HUES64 (cell line): ENCODE data around the gene SCYGR3.

Experiments used
- H3K27ac ChIP-seq: 2 replicates; pipeline ENCODE4 v1.7.0; 2013; ENCODE audit warnings: low read depth, low read length, inconsistent platforms
- H3K27me3 ChIP-seq: 2 replicates; pipeline ENCODE4 v1.6.1; 2013; ENCODE audit warnings: mild to moderate bottlenecking, low read length; ENCODE audit not compliant: insufficient read depth
- H3K36me3 ChIP-seq: 2 replicates; pipeline ENCODE4 v1.6.1; 2013; ENCODE audit warnings: mild to moderate bottlenecking, low read length; ENCODE audit not compliant: insufficient read depth
- H3K4me1 ChIP-seq: 2 replicates; pipeline ENCODE4 v1.6.1; 2013; ENCODE audit warnings: mild to moderate bottlenecking, low read length, moderate library complexity; ENCODE audit not compliant: insufficient read depth
- H3K4me3 ChIP-seq: 2 replicates; pipeline ENCODE4 v1.5.1; 2013; ENCODE audit warnings: mild to moderate bottlenecking, low read length, moderate library complexity
- H3K9ac ChIP-seq: 2 replicates; pipeline ENCODE4 v1.6.1; 2013; ENCODE audit warnings: mild to moderate bottlenecking, low read depth, low read length
- H3K9me3 ChIP-seq: 2 replicates; pipeline ENCODE4 v1.6.1; 2013; ENCODE audit warnings: low read depth, low read length; ENCODE audit not compliant: insufficient read depth
- whole genome bisulfite sequencing: fragments of 150-250, 120-280 bp; methylation state at CpG from one replicate; pipeline ENCODE4 v1.1.7; 2013; ENCODE audit warnings: missing lambda C conversion rate; 5-methylcytosine and 5-hydroxymethylcytosine counted together

Gene SCYGR3

DNA sequence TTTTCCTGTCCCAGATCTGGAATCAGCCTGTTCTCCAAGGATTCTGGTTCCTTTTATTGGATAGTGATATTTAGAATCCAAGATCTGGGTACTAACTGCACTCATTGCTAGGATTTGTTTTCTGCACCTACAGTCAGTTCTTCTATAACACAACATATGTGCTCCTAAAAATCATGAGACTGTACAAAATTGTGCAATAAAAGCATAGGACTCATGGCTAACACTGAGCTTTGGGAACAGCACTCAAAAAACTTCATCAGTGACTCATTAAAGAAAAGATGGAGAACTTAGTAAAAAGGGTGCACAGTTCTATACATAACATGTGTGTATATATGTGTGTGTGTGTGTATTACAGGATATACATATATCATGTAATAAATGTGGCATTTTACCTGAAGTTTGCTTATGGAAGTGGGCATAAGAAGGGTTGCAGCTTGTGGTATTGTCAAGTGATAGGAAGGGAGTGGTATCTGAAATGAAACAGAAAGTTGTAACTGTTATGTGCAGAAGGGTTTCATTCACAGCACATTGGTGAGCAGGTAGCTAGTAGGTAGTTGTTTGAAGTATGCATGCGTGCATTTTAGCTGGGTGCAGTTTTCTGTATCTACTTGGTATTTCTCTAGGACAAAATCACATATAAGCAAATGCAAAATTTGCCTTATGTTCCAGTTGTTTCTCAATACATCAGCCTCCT, 21.8 kb downstream of the SCYGR3 start:
- Histone ChIP-seq H3K4me3 (no peak overlapping the region), H3K4me1 (peaks cover 4% of the 10 kb centered on the region; the same call in 1 of the 2 replicates), H3K9ac (no peak overlapping the region), H3K27ac (no peak overlapping the region), H3K9me3 (no peaks in the 10 kb centered on the region; the same call in 1 of the 2 replicates), H3K27me3 (no peaks in the 10 kb centered on the region), H3K36me3 (no peaks in the 10 kb centered on the region)
- 90% methylated on average over 1 of the region's 1 CpG for WGBS

DNA sequence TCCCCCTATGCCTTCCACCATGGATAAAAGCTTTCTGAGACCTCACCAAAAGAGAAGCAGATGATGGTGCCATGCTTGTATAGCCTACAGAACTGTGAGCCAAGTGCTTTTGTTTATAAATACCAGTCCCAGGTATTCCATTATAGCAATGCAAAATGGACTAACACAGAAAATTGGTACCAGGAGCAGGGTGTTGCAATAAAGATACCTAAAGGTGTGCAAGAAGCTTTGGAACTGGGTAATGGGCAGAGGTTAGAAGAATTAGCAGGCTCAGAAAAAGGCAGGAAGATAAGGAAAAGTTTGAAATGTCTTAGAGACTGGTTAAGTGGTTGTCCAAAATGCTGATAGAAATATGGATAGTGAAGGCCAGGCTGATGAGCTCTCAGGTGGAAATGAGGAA, 32.3 kb downstream of the SCYGR3 start:
- no peak overlapping the region for H3K4me3 ChIP-seq
- peaks cover 4% of the 10 kb centered on the region; the same call in 1 of the 2 replicates for H3K4me1 ChIP-seq
- no peak overlapping the region for H3K27ac ChIP-seq
- no peaks in the 10 kb centered on the region for H3K36me3 ChIP-seq
- no peaks in the 10 kb centered on the region for H3K27me3 ChIP-seq
- no peak overlapping the region for H3K9ac ChIP-seq
- peaks cover 16% of the 10 kb centered on the region for H3K9me3 ChIP-seq

DNA sequence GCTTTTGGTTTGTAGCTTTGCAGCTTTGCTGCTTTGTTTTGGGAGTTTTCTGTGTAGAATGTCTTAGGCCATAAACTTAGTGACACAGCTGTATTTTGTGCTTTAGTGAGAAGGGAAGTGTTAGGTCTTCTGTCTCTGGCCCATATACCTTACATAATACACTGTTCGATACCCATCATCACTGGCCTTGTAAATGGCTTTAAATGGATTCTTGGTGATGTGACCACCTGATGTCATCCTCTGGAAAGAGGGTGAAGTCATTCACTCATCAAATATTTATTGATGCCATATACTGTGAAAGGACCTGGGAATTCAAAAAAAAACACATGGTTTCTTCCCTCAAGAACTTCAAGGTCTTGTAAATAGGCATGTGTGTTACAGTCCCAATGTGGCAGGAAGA, 34.8 kb downstream of the SCYGR3 start:
- peaks cover 10% of the 10 kb centered on the region; the same call in 1 of the 2 replicates for H3K4me1 ChIP-seq
- 100% methylated on average over 1 of the region's 1 CpG for WGBS
- H3K9me3 ChIP-seq = peaks cover 16% of the 10 kb centered on the region
- H3K27me3 ChIP-seq = no peaks in the 10 kb centered on the region
- no peak overlapping the region for H3K9ac ChIP-seq
- H3K36me3 ChIP-seq = no peaks in the 10 kb centered on the region
- H3K4me3 ChIP-seq = no peak overlapping the region
- no peak overlapping the region for H3K27ac ChIP-seq

DNA sequence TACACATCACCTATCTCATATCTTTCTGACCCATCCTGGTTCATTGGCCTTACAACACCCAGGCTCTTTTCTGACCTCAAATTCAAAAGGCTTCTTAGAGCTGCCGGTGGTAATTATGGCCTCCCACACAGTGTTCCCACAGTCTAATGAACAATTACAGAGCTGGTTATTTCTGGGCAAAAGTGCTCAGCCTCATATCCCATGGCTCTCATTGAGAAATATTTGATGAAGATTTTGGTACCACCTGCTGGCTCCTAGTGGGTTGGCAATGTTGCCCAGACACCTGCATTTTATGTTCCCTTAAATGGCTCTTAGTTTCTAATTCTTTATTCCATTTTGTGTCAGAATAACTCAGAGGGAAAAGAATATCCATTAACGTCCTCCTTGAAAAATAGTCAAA, 36.0 kb downstream of the SCYGR3 start:
- WGBS = 91% methylated on average over 2 of the region's 2 CpGs
- peaks cover 10% of the 10 kb centered on the region; the same call in 1 of the 2 replicates for H3K4me1 ChIP-seq
- H3K27me3 ChIP-seq = no peaks in the 10 kb centered on the region
- no peaks in the 10 kb centered on the region for H3K36me3 ChIP-seq
- H3K4me3 ChIP-seq = no peak overlapping the region
- H3K9ac ChIP-seq = no peak overlapping the region
- H3K27ac ChIP-seq = no peak overlapping the region
- peaks cover 16% of the 10 kb centered on the region for H3K9me3 ChIP-seq

DNA sequence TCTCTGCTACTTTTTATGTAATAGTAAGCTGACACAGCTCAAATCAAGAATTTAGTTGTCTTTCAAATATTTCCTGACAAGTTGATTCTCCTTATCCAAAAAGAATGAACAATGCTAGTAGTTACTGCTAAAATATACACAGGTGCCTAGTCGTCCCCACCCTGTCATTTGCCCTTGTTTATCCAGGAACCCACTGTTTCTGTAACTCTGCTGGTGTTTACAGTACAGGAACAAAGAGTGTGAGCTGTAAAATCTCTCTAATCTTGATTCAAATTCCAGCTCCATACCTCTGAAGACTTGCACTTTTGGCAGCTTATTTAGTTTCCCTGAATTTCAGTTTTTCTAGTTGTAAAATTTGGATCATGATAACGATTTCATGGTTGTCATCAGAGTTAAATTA, 37.1 kb downstream of the SCYGR3 start:
- H3K4me3 ChIP-seq = no peak overlapping the region
- H3K27ac ChIP-seq = peak overlapping the region; percentile 7; the same call in 1 of the 2 replicates
- no peaks in the 10 kb centered on the region for H3K27me3 ChIP-seq
- no peaks in the 10 kb centered on the region for H3K36me3 ChIP-seq
- H3K9me3 ChIP-seq = peaks cover 9% of the 10 kb centered on the region
- peaks cover 10% of the 10 kb centered on the region; the same call in 1 of the 2 replicates for H3K4me1 ChIP-seq
- WGBS = 88% methylated on average over 2 of the region's 2 CpGs
- H3K9ac ChIP-seq = no peak overlapping the region

DNA sequence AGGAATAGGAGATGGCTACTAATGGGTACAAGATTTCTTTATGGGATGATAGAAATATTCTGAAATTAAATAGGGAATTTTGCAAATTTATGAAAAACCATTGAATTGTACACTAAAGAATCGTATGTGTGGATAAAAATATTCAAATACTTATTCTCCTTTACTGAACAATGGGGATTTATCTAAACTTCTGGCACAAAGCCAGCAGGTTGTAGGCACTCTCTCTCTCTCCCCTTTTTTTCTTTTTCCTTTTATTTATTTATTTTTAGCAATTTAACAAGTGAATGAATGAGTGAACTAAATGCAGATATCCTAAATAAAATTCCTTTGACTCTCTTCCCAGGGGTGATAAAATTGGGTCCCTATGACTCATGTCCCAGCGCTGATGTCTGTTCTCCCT, 37.8 kb downstream of the SCYGR3 start:
- no peak overlapping the region for H3K4me3 ChIP-seq
- no peaks in the 10 kb centered on the region for H3K27me3 ChIP-seq
- no peak overlapping the region for H3K9ac ChIP-seq
- WGBS = 61% methylated on average over 1 of the region's 2 CpGs
- no peaks in the 10 kb centered on the region for H3K36me3 ChIP-seq
- H3K4me1 ChIP-seq = peaks cover 10% of the 10 kb centered on the region; the same call in 1 of the 2 replicates
- peaks cover 2% of the 10 kb centered on the region; the same call in 1 of the 2 replicates for H3K9me3 ChIP-seq
- no peak overlapping the region for H3K27ac ChIP-seq

DNA sequence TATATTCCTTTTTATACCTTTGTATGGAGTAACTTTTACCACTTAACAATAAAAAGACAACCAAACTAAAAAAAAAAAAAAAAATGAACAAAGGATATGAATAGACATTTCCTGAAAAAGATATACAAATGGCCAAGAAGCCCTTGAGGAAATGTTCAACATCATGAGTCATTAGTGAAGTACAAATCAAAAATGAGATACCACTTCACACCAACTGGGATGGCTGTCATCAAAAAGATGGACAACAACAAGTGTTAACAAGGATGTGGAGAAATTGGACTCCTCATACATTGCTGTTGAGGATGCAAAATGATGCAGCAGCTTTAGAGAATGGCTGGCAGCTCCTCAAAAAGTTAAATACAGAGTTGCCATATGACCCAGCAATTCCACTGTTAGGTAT, 38.5 kb downstream of the SCYGR3 start:
- Histone ChIP-seq H3K27me3 (no peaks in the 10 kb centered on the region), H3K4me3 (no peak overlapping the region), H3K9ac (no peak overlapping the region), H3K4me1 (peaks cover 10% of the 10 kb centered on the region; the same call in 1 of the 2 replicates), H3K36me3 (no peaks in the 10 kb centered on the region), H3K27ac (no peak overlapping the region), H3K9me3 (no peaks in the 10 kb centered on the region)

DNA sequence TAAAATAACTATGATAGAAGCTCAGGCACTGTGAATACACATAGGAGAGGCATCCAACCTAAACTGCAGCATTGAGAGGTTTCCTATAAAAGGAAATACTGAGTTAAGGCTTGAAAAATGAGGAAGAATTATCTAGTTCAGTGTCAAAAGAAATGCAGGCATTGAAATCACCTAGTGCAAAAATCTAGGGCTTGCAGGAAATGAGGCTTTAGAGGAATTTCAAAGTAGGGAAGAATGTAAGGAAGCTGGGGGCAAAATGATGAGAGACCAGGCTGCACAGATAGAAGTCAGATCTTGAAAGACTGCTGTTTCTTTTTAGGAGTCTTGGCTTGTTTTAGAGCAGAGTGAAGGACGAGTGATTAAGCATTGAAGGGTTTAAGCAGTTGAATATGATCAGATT, 44.0 kb downstream of the SCYGR3 start:
- H3K9ac ChIP-seq = no peak overlapping the region
- WGBS = 67% methylated on average over 1 of the region's 1 CpG
- no peaks in the 10 kb centered on the region for H3K36me3 ChIP-seq
- no peaks in the 10 kb centered on the region for H3K27me3 ChIP-seq
- H3K4me3 ChIP-seq = no peak overlapping the region
- H3K9me3 ChIP-seq = no peaks in the 10 kb centered on the region
- no peak overlapping the region for H3K27ac ChIP-seq
- H3K4me1 ChIP-seq = 0 out of 2 replicates have a peak, but pooled peaks cover 6% of the 10 kb centered on the region

DNA sequence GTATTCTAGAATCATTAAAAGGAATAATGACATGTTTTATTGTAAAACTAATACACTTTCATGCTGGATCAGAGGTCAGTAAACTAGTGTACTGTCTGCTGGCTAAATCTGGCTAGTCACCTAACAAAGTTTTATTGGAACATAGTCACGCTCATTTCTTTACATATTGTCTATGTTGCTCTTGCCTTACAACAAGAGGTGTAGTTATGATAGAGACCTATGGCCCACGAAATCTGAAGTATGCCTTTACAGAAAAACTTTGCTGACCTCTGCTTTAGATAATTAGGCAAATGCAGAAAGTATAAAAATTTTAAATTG, 45.8 kb downstream of the SCYGR3 start:
- no peak overlapping the region for H3K4me3 ChIP-seq
- no peaks in the 10 kb centered on the region for H3K27me3 ChIP-seq
- H3K36me3 ChIP-seq = no peaks in the 10 kb centered on the region
- no peak overlapping the region for H3K9ac ChIP-seq
- peaks cover 6% of the 10 kb centered on the region; the same call in 1 of the 2 replicates for H3K4me1 ChIP-seq
- no peak overlapping the region for H3K27ac ChIP-seq
- 100% methylated on average over 2 of the region's 2 CpGs for WGBS
- no peaks in the 10 kb centered on the region for H3K9me3 ChIP-seq

DNA sequence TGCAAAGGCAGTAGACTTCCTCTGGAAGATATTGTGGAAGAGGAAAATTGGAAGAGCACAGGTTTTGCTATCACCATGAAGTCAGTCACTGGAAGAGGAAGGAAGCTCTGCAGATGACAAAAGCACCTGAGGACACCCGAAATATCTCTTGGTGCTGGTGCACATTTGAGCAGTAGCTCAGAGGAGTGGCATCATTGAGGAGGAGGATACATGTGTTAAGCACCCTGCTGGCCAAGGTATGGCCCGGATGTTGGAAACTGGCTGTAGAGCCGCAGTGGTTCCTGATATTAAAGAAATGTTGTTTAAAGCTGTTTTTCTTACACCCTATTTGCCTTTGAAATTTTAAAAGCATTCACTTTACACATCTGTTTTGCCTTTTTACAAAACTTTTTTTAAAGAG, 48.6 kb downstream of the SCYGR3 start:
- Histone ChIP-seq H3K9ac (no peak overlapping the region), H3K4me3 (no peak overlapping the region), H3K36me3 (no peaks in the 10 kb centered on the region), H3K4me1 (peaks cover 6% of the 10 kb centered on the region; the same call in 1 of the 2 replicates), H3K27ac (no peak overlapping the region), H3K27me3 (no peaks in the 10 kb centered on the region), H3K9me3 (no peaks in the 10 kb centered on the region)
- WGBS = 75% methylated on average over 3 of the region's 3 CpGs

DNA sequence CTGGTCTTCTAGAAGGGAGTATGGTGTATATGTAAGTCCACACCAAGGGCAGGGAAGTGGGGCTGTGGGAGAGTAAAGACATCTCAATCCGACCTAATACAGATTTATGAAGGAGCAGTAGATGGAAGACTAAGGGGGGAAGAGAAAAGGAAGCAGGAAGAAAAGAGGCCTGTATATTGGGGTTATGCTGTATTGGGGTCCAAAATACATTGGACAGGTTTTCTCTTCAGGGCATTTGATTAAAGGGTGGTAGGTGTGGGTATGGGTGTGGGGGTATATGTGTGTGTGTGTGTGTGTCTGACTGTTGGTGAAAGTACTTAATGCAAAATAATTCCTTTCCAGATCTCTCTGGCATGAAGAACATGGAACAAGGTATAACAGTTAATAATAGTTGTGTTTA, 49.6 kb downstream of the SCYGR3 start:
- Histone ChIP-seq H3K4me1 (no peaks in the 10 kb centered on the region; the same call in 1 of the 2 replicates), H3K27me3 (no peaks in the 10 kb centered on the region), H3K4me3 (no peak overlapping the region), H3K9ac (no peak overlapping the region), H3K27ac (no peak overlapping the region), H3K9me3 (no peaks in the 10 kb centered on the region), H3K36me3 (no peaks in the 10 kb centered on the region)
- 96% methylated on average over 1 of the region's 1 CpG for WGBS
